ENCODE results near the gene KCTD12. TPM values are rescaled to one million over a fixed set of nuclear protein-coding genes. Genes with fewer than 3 reads are reported as not detected.

Gene KCTD12
- total and polyA plus RNA-seq, 2 donors (not counting 1 experiment from before 2014, with no cell fraction given) = 9.9 to 35.3 TPM

GRCh38 chr13:76884186-76884906 lies 1.9 kb downstream of the KCTD12 start:
- TF ChIP-seq EZH2 (IDR thresholded peaks at IDR 0.05; ENCODE audit: low read length, missing control alignments) = no peak
- peak; percentile 49 to 68 for TF ChIP-seq CTCF (conservative IDR thresholded peaks at IDR 0.05 in 1 of 2, IDR thresholded peaks at IDR 0.05 in 1 of 2; ENCODE audit: low read depth in 1 of 2, low read length in 2 of 2)
- Histone ChIP-seq H4K20me1 (ENCODE audit: control insufficient read depth, extremely low read depth, insufficient read depth, low read length) (no peaks in the 10 kb centered on the region), H3K36me3 (ENCODE audit: control insufficient read depth, insufficient read depth, low read length) (no peaks in the 10 kb centered on the region), H3K4me1 (ENCODE audit: control insufficient read depth, extremely low read depth, insufficient read depth, low read length) (peaks cover 2% of the 10 kb centered on the region), H3K27me3 (ENCODE audit: control insufficient read depth, insufficient read depth, low read length) (no peaks in the 10 kb centered on the region), H3K27ac (ENCODE audit: insufficient read depth, low read length) (peak overlapping the region; percentile 52), H3K4me2 (ENCODE audit: extremely low read depth, insufficient read depth, low read length) (peak overlapping the region; percentile 87), H3K9me3 (ENCODE audit: control insufficient read depth, insufficient read depth, low read depth, low read length) (no peaks in the 10 kb centered on the region), H3K9ac (ENCODE audit: insufficient read depth, low read length) (no peak overlapping the region), H3K4me3 (replicated peaks in 1 of 4; ENCODE audit: control extremely low read depth in 1 of 4, insufficient read depth in 1 of 4, low read depth in 3 of 4, low read length in 4 of 4) (peak overlapping the region; percentile 67 to 83 (median 72)), H2AFZ (ENCODE audit: low read length) (no peak overlapping the region), H3K79me2 (ENCODE audit: control insufficient read depth, insufficient read depth, low read length) (peaks cover 18% of the 10 kb centered on the region)
- DNase-seq (ENCODE audit: low read depth in 2 of 2) = peak; percentile 32 to 68

GRCh38 chr13:76883236-76883635 lies 3.0 kb downstream of the KCTD12 start:
- Histone ChIP-seq H3K36me3 (ENCODE audit: control insufficient read depth, insufficient read depth, low read length) (no peaks in the 10 kb centered on the region), H3K9ac (ENCODE audit: insufficient read depth, low read length) (no peak overlapping the region), H3K9me3 (ENCODE audit: control insufficient read depth, insufficient read depth, low read depth, low read length) (no peaks in the 10 kb centered on the region), H3K27ac (ENCODE audit: insufficient read depth, low read length) (peak overlapping the region; percentile 9), H4K20me1 (ENCODE audit: control insufficient read depth, extremely low read depth, insufficient read depth, low read length) (no peaks in the 10 kb centered on the region), H2AFZ (ENCODE audit: low read length) (no peak overlapping the region), H3K4me3 (replicated peaks in 1 of 4; ENCODE audit: control extremely low read depth in 1 of 4, insufficient read depth in 1 of 4, low read depth in 3 of 4, low read length in 4 of 4) (peak overlapping the region; percentile 67 to 83 (median 72)), H3K27me3 (ENCODE audit: control insufficient read depth, insufficient read depth, low read length) (no peaks in the 10 kb centered on the region), H3K79me2 (ENCODE audit: control insufficient read depth, insufficient read depth, low read length) (peaks cover 18% of the 10 kb centered on the region), H3K4me2 (ENCODE audit: extremely low read depth, insufficient read depth, low read length) (peak overlapping the region; percentile 93), H3K4me1 (ENCODE audit: control insufficient read depth, extremely low read depth, insufficient read depth, low read length) (peaks cover 2% of the 10 kb centered on the region)
- TF ChIP-seq EZH2 (IDR thresholded peaks at IDR 0.05; ENCODE audit: low read length, missing control alignments) = no peak
- TF ChIP-seq CTCF (conservative IDR thresholded peaks at IDR 0.05 in 1 of 2, IDR thresholded peaks at IDR 0.05 in 1 of 2; ENCODE audit: low read depth in 1 of 2, low read length in 2 of 2) = no peak
- peak in 1 of 2 donors; percentile 19 for DNase-seq (ENCODE audit: low read depth in 2 of 2)

DNA sequence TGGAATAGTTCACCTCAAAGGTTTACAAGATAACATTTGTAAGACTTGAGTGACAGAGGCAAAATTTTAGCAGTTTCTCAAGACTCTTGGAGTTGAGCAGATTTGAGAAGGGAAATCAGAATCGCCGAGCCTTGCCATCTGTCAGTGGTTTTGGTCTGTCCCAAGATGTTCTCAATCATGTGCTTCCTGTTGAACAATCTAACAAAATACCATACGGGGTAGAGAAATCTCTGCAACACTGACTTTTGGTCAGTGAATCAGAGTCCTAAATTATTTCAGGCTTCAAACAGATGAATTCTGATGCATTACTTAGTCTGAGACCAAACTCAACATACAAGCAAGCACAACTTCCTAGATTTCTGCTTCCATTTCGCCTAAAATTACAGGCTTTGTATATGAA lies 3.8 kb downstream of the KCTD12 start:
- peak; percentile 33 to 74 for DNase-seq (ENCODE audit: low read depth in 2 of 2)
- no peak overlapping the region for H3K27ac ChIP-seq (ENCODE audit: insufficient read depth, low read length)

More for the DNA sequence above, 3.8 kb downstream of the KCTD12 start:
- peak overlapping the region; percentile 11 to 83 (median 68) for H3K4me3 ChIP-seq (replicated peaks in 1 of 4; ENCODE audit: control extremely low read depth in 1 of 4, insufficient read depth in 1 of 4, low read depth in 3 of 4, low read length in 4 of 4)
- H3K9me3 ChIP-seq (ENCODE audit: control insufficient read depth, insufficient read depth, low read depth, low read length) = no peaks in the 10 kb centered on the region
- H3K4me2 ChIP-seq (ENCODE audit: extremely low read depth, insufficient read depth, low read length) = peak overlapping the region; percentile 93
- TF ChIP-seq EZH2 (IDR thresholded peaks at IDR 0.05; ENCODE audit: low read length, missing control alignments) = no peak
- no peak for TF ChIP-seq CTCF (conservative IDR thresholded peaks at IDR 0.05 in 1 of 2, IDR thresholded peaks at IDR 0.05 in 1 of 2; ENCODE audit: low read depth in 1 of 2, low read length in 2 of 2)
- H3K79me2 ChIP-seq (ENCODE audit: control insufficient read depth, insufficient read depth, low read length) = peaks cover 18% of the 10 kb centered on the region
- H3K9ac ChIP-seq (ENCODE audit: insufficient read depth, low read length) = no peak overlapping the region
- no peaks in the 10 kb centered on the region for H3K4me1 ChIP-seq (ENCODE audit: control insufficient read depth, extremely low read depth, insufficient read depth, low read length)
- H3K27me3 ChIP-seq (ENCODE audit: control insufficient read depth, insufficient read depth, low read length) = no peaks in the 10 kb centered on the region
- no peak overlapping the region for H2AFZ ChIP-seq (ENCODE audit: low read length)
- H4K20me1 ChIP-seq (ENCODE audit: control insufficient read depth, extremely low read depth, insufficient read depth, low read length) = no peaks in the 10 kb centered on the region
- no peaks in the 10 kb centered on the region for H3K36me3 ChIP-seq (ENCODE audit: control insufficient read depth, insufficient read depth, low read length)

All from fibroblast of lung (primary cell).